GM18951 (cell line): ENCODE measurements around the gene WDR74.
"Not testable (repeated sequence)": the region's sequence is repeated elsewhere in the genome, so short reads cannot be mapped to it uniquely, and the experiment has no call there.

Experiments used
- POLR2A ChIP-seq: IDR thresholded peaks from 4 replicates; pipeline ENCODE4 v1.6.1; 2011; ENCODE audit warnings: mild to moderate bottlenecking; ENCODE audit not compliant: insufficient read length, insufficient read depth; ENCODE audit errors: extremely low read depth
- in situ Hi-C: fragments of 300-500 bp; cut with MboI; formaldehyde crosslinking; loops from one replicate; pipeline ENCODE4 v1.12.0; 2022; ENCODE audit warnings: low sequenced_read_pairs, mixed read lengths, inconsistent platforms; ENCODE audit not compliant: unreplicated experiment

Gene WDR74

GRCh38 chr11:62842171-62842741 lies 2.9 kb upstream of the WDR74 start:
- in situ Hi-C loops, result no loop called here
- no peak for TF ChIP-seq POLR2A

- in situ Hi-C loops, result no loop called here
- TF ChIP-seq POLR2A, result peak; percentile 89
Measured at GRCh38 chr11:62841361-62842170, 2.2 kb upstream of the WDR74 start.

- peak; percentile 83 for TF ChIP-seq POLR2A
- in situ Hi-C loops, result not testable (repeated sequence)
Measured at GRCh38 chr11:62840721-62841360, 1.5 kb upstream of the WDR74 start.

- TF ChIP-seq POLR2A, result no peak
- in situ Hi-C loops, result no loop called here
Measured at GRCh38 chr11:62835336-62835735, 4.1 kb downstream of the WDR74 start.

GRCh38 chr11:62832336-62833234 lies 6.8 kb downstream of the WDR74 start, which contains the start of gene TEX54:
Gene TEX54 (minus strand): TSS chr11:62832841.
- in situ Hi-C loops, result no loop called here
- no peak for TF ChIP-seq POLR2A

- in situ Hi-C loops, result no loop called here
- TF ChIP-seq POLR2A, result peak; percentile 74
Measured at GRCh38 chr11:62831520-62832335, 7.7 kb downstream of the WDR74 start, which contains the start of gene STX5. Gene STX5 (minus strand): TSS chr11:62832051. CDS start chr11:62831243, 808 bp downstream.

GRCh38 chr11:62830904-62831519 lies 8.4 kb downstream of the WDR74 start:
- TF ChIP-seq POLR2A, result no peak
- in situ Hi-C loops, result no loop called here

GRCh38 chr11:62828130-62828529 lies 11.3 kb downstream of the WDR74 start:
- in situ Hi-C loops, result not testable (repeated sequence)

- no peak for TF ChIP-seq POLR2A
- in situ Hi-C loops, result no loop called here
Measured at GRCh38 chr11:62823677-62824076, 15.7 kb downstream of the WDR74 start.

- no peak for TF ChIP-seq POLR2A
Measured at GRCh38 chr11:62817129-62817528, 22.3 kb downstream of the WDR74 start.

GRCh38 chr11:62816557-62816956 lies 22.8 kb downstream of the WDR74 start:
- in situ Hi-C loops, result no loop called here
- TF ChIP-seq POLR2A, result no peak

More at GRCh38 chr11:62817129-62817528, 22.3 kb downstream of the WDR74 start:
- in situ Hi-C loops, result no loop called here

- in situ Hi-C loops, result no loop called here
- no peak for TF ChIP-seq POLR2A
Measured at GRCh38 chr11:62811659-62812058, 27.7 kb downstream of the WDR74 start.
